ENCODE results near the gene FBXO3. TPM values are rescaled to one million over a fixed set of nuclear protein-coding genes. Genes with fewer than 3 reads are reported as not detected.

FBXO3 gene
- total RNA-seq, 1 experiment from 2014 or later = 22.5 TPM

- POLR2A ChIA-PET (ENCODE audit: unreplicated experiment) = interaction anchor here (0.6 kb wide), 1 partner anchor 107 kb away, joined by 3 read pairs; no protein-coding TSS in a partner anchor
- peaks cover 7% of the 10 kb centered on the region for H3F3A ChIP-seq (ENCODE audit: low read length, unreplicated experiment)
- no peaks in the 10 kb centered on the region for H4K20me1 ChIP-seq (ENCODE audit: low read length)
- no TSS peak for BruUV-seq (replicated peaks)
- no peaks in the 10 kb centered on the region for H3K36me3 ChIP-seq (ENCODE audit: low read depth, low read length)
- CTCF ChIA-PET = no interaction called here
- H3K27me3 ChIP-seq (ENCODE audit: low read length) = no peaks in the 10 kb centered on the region
- no peaks in the 10 kb centered on the region for H3K9me3 ChIP-seq (ENCODE audit: low read length)
- intact Hi-C loops (cut with micrococcal nuclease) = loop anchor here (10.0 kb wide), 1 partner anchor 110 kb away; no protein-coding TSS in a partner anchor
- no peaks in the 10 kb centered on the region for H3K9me2 ChIP-seq (replicated peaks; ENCODE audit: low read length)
- H2AFZ ChIP-seq (ENCODE audit: low read length) = no peak overlapping the region
- ATAC-seq (no peak), DNase-seq (no peak)
- TF ChIP-seq EZH2 (IDR thresholded peaks at IDR 0.05; ENCODE audit: low read length, unreplicated experiment) = no peak
- no peak for TF ChIP-seq CTCF (conservative IDR thresholded peaks at IDR 0.05; ENCODE audit: low read depth, low read length)
- TF ChIP-seq EZH2phosphoT487 (IDR thresholded peaks at IDR 0.05; ENCODE audit: borderline replicate concordance, low read length) = no peak
- H3K27ac ChIP-seq (ENCODE audit: low read length) = no peak overlapping the region; the same call in 1 of the 2 replicates
- H3K4me2 ChIP-seq (ENCODE audit: low read length) = no peak overlapping the region
- H3K4me1 ChIP-seq (ENCODE audit: insufficient read depth, low read length) = peaks cover 50% of the 10 kb centered on the region
- H3K9ac ChIP-seq (ENCODE audit: low read length) = no peak overlapping the region
- no peaks in the 10 kb centered on the region for H3K79me2 ChIP-seq (ENCODE audit: low read length)
- H3K4me3 ChIP-seq (ENCODE audit: low read length) = no peak overlapping the region
These were observed 79.2 kb downstream of the FBXO3 start for GRCh38 chr11:33695051-33695566.

GRCh38 chr11:33694346-33695050 is 79.8 kb downstream of the FBXO3 start:
- H2AFZ ChIP-seq (ENCODE audit: low read length) = no peak overlapping the region
- no peak overlapping the region for H3K4me3 ChIP-seq (ENCODE audit: low read length)
- TF ChIP-seq CTCF (conservative IDR thresholded peaks at IDR 0.05; ENCODE audit: low read depth, low read length) (no peak), EZH2phosphoT487 (IDR thresholded peaks at IDR 0.05; ENCODE audit: borderline replicate concordance, low read length) (no peak), EZH2 (IDR thresholded peaks at IDR 0.05; ENCODE audit: low read length, unreplicated experiment) (no peak)
- no peak overlapping the region for H3K4me2 ChIP-seq (ENCODE audit: low read length)
- H3K36me3 ChIP-seq (ENCODE audit: low read depth, low read length) = no peaks in the 10 kb centered on the region
- no peaks in the 10 kb centered on the region for H3K79me2 ChIP-seq (ENCODE audit: low read length)
- no peaks in the 10 kb centered on the region for H3K27me3 ChIP-seq (ENCODE audit: low read length)
- BruUV-seq (replicated peaks) = no TSS peak
- intact Hi-C loops (cut with micrococcal nuclease) = loop anchor here (10.0 kb wide), 1 partner anchor 110 kb away; no protein-coding TSS in a partner anchor
- CTCF ChIA-PET = interaction anchor here (0.8 kb wide), 1 partner anchor 48 kb away, joined by 3 read pairs; no protein-coding TSS in a partner anchor
- H3K27ac ChIP-seq (ENCODE audit: low read length) = peak overlapping the region; percentile 100; the same call in 1 of the 2 replicates
- H4K20me1 ChIP-seq (ENCODE audit: low read length) = no peaks in the 10 kb centered on the region
- H3K9me2 ChIP-seq (replicated peaks; ENCODE audit: low read length) = no peaks in the 10 kb centered on the region
- DNase-seq (no peak), ATAC-seq (no peak)
- H3K4me1 ChIP-seq (ENCODE audit: insufficient read depth, low read length) = peaks cover 50% of the 10 kb centered on the region
- H3K9ac ChIP-seq (ENCODE audit: low read length) = no peak overlapping the region
- POLR2A ChIA-PET (ENCODE audit: unreplicated experiment) = interaction anchor here (0.6 kb wide), 1 partner anchor 108 kb away, joined by 3 read pairs; no protein-coding TSS in a partner anchor
- no peaks in the 10 kb centered on the region for H3K9me3 ChIP-seq (ENCODE audit: low read length)
- H3F3A ChIP-seq (ENCODE audit: low read length, unreplicated experiment) = peaks cover 11% of the 10 kb centered on the region
